Tibial nerve (tissue), 4 donors: ENCODE results near the gene GOLT1A. TPM values are rescaled to one million over a fixed set of nuclear protein-coding genes. Genes with fewer than 3 reads are reported as not detected.

Source experiments
- DNase-seq, 2 donors: peaks; one replicate each; pipeline ENCODE4 v3.0.0-alpha.2; 2019; ENCODE audit warnings: low spot score in 2 of 2
- H3K27ac ChIP-seq, 4 donors: fragments of 200-600 bp; sonication (generic) in 3 of 4; one replicate each; pipeline ENCODE4 v1.5.1; 2017 to 2019; ENCODE audit warnings: mild to moderate bottlenecking in 1 of 4
- H3K27me3 ChIP-seq, 2 donors: fragments of 200-600 bp; sonication (generic) in 1 of 2; one replicate each; pipeline versions ENCODE4 v1.5.1 to v1.6.0; 2017 to 2019
- H3K36me3 ChIP-seq, 3 donors: fragments of 200-600 bp; sonication (generic); one replicate each; pipeline ENCODE4 v1.5.1; 2018 to 2019
- H3K4me1 ChIP-seq, 4 donors: fragments of 200-600 bp; sonication (generic) in 3 of 4; one replicate each; pipeline ENCODE4 v1.5.1; 2017 to 2019
- H3K4me3 ChIP-seq, 4 donors: fragments of 200-600 bp; sonication (generic) in 3 of 4; one replicate each; pipeline ENCODE4 v1.5.1; 2017 to 2019; ENCODE audit warnings: mild to moderate bottlenecking in 1 of 4, moderate library complexity in 1 of 4
- H3K9me3 ChIP-seq, 4 donors: fragments of 200-600 bp; sonication (generic) in 3 of 4; one replicate each; pipeline ENCODE4 v1.5.1; 2017 to 2019
- CTCF ChIP-seq, 5 experiments: fragments of 200-600 bp in 3 of 5; fragments of 450-650 bp in 2 of 5; sonication (generic) in 3 of 5; IDR thresholded peaks; one replicate each; pipeline ENCODE4 v1.5.1; 2016 to 2019; ENCODE audit warnings: antibody characterized with exemption in 5 of 5, mild to moderate bottlenecking in 3 of 5, moderate library complexity in 2 of 5
- EP300 ChIP-seq, 2 donors: sonication (generic); formaldehyde crosslinking; IDR thresholded peaks; one replicate each; pipeline ENCODE4 v1.6.1; 2017; ENCODE audit warnings: antibody characterized with exemption in 2 of 2, mild to moderate bottlenecking in 1 of 2
- POLR2A ChIP-seq, 2 donors: fragments of 450-650 bp; IDR thresholded peaks; one replicate each; pipeline ENCODE4 v1.6.1; 2017; ENCODE audit warnings: antibody characterized with exemption in 2 of 2, mild to moderate bottlenecking in 2 of 2, moderate library complexity in 2 of 2
- WGBS, 2 donors: methylation state at CpG; one replicate each; pipeline ENCODE4 v1.1.5; 2018; 5-methylcytosine and 5-hydroxymethylcytosine counted together
- total RNA-seq, 4 donors: library from RNA; depleted of rRNA; stranded (reverse); fragments of >200 nt; gene quantifications; one replicate each; pipeline ENCODE4 v1.1.0, GENCODE V29; 2016

The GOLT1A gene
- total RNA-seq, 4 donors from 2014 or later: not detected

DNA sequence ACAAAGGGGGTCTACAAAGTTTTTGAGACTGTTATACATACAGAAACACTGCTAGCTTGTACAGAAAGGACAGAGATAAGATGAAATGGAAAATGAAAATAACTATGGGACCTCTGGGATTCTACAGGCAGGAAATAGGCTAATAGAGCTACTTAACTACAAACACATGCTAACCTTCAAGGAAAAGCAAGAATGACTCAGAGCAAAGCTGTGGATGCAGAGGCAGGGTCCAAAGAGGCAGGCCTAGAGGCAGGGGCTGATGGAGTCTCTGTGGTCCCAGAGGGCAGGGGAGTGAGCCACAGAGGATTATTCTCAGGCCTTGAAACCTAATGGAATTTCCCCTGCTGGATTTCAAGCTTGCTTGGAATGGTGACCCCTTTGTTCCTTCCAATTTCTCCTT, 18.7 kb upstream of the GOLT1A start:
- no peaks in the 10 kb centered on the region for H3K4me1 ChIP-seq

GRCh38 chr1:204230211-204230610, 16.4 kb upstream of the GOLT1A start:
- 94 to 95% methylated on average over 14 of the region's 14 CpGs for WGBS, 2 donors
- H3K36me3 ChIP-seq: peaks cover 0 to 8% (median 0%) of the 10 kb centered on the region in 3 donors
- H3K4me3 ChIP-seq: no peak overlapping the region

More for the DNA sequence above, 18.7 kb upstream of the GOLT1A start:
- Histone ChIP-seq H3K4me3 (no peak overlapping the region), H3K27me3 (no peaks in the 10 kb centered on the region), H3K9me3 (no peaks in the 10 kb centered on the region), H3K27ac (no peak overlapping the region), H3K36me3 (peaks cover 0 to 8% (median 0%) of the 10 kb centered on the region in 3 donors)
- DNase-seq: no peak
- TF ChIP-seq POLR2A (IDR thresholded peaks at IDR 0.05) (no peak), CTCF (IDR thresholded peaks at IDR 0.05) (no peak), EP300 (IDR thresholded peaks at IDR 0.05) (no peak)

DNA sequence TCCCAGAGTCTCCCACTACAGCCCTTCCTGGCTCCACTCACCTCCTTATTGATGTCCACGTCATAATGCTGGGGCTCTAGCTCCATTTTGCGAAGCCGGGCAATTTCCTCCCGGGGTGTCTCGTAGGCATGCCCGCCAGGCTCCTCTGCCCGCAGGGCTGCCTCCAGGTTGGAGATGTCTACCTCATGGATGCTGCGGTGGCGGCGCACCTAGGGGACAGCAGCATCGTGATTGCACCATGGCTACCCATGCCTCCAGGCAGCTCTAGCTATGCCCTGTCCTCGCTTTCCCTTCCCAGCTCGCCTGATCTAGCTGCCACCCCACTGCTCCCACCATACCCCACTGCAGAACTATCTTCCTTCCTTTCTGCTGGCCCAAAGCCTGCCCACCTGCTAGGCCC, 15.1 kb upstream of the GOLT1A start:
- Histone ChIP-seq H3K27ac (no peak overlapping the region), H3K9me3 (no peaks in the 10 kb centered on the region), H3K27me3 (no peaks in the 10 kb centered on the region), H3K4me3 (no peak overlapping the region), H3K4me1 (no peaks in the 10 kb centered on the region), H3K36me3 (peaks cover 0 to 8% (median 0%) of the 10 kb centered on the region in 3 donors)
- TF ChIP-seq EP300 (IDR thresholded peaks at IDR 0.05) (no peak), CTCF (IDR thresholded peaks at IDR 0.05) (no peak), POLR2A (IDR thresholded peaks at IDR 0.05) (no peak)
- no peak for DNase-seq
- WGBS, 2 donors: 94 to 96% methylated on average over 13 of the region's 13 CpGs

More at GRCh38 chr1:204230211-204230610, 16.4 kb upstream of the GOLT1A start:
- H3K9me3 ChIP-seq: no peaks in the 10 kb centered on the region
- DNase-seq: no peak
- H3K4me1 ChIP-seq: no peaks in the 10 kb centered on the region
- no peak for TF ChIP-seq EP300 (IDR thresholded peaks at IDR 0.05)
- no peak for TF ChIP-seq CTCF (IDR thresholded peaks at IDR 0.05)
- TF ChIP-seq POLR2A (IDR thresholded peaks at IDR 0.05): no peak
- no peak overlapping the region for H3K27ac ChIP-seq
- no peaks in the 10 kb centered on the region for H3K27me3 ChIP-seq

GRCh38 chr1:204227996-204228785, 14.4 kb upstream of the GOLT1A start:
- whole genome bisulfite sequencing, 2 donors: 88% methylated on average over 20 of the region's 20 CpGs
- no peaks in the 10 kb centered on the region for H3K27me3 ChIP-seq
- TF ChIP-seq POLR2A (IDR thresholded peaks at IDR 0.05) (no peak), CTCF (IDR thresholded peaks at IDR 0.05) (no peak), EP300 (IDR thresholded peaks at IDR 0.05) (no peak)
- no peak overlapping the region for H3K4me3 ChIP-seq
- peaks cover 0 to 8% (median 0%) of the 10 kb centered on the region in 3 donors for H3K36me3 ChIP-seq
- no peak overlapping the region for H3K27ac ChIP-seq
- DNase-seq: no peak
- no peaks in the 10 kb centered on the region for H3K4me1 ChIP-seq
- no peaks in the 10 kb centered on the region for H3K9me3 ChIP-seq

DNA sequence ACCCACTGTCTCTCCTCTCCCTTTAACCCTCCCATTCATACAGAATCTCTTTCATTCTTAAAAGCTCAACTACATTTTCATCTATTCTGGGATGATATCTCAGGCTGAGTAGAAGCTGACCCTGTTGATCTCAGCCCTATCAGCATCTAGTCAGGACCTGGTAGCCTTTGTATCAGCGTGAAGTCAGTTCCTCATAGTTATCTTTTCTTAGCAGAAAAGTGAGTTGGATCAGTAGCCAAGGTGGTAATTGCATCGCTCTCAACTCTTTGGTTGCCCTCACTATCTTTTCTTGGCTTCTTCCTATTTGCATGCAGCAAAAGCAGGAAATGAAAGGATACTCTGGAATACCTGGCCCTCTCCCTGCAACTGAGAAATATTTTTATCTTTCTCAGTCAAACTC, 13.6 kb upstream of the GOLT1A start:
- no peaks in the 10 kb centered on the region for H3K4me1 ChIP-seq
- TF ChIP-seq EP300 (IDR thresholded peaks at IDR 0.05) (no peak), POLR2A (IDR thresholded peaks at IDR 0.05) (no peak), CTCF (IDR thresholded peaks at IDR 0.05) (no peak)
- H3K4me3 ChIP-seq: no peak overlapping the region
- peaks cover 0 to 8% (median 0%) of the 10 kb centered on the region in 3 donors for H3K36me3 ChIP-seq
- no peaks in the 10 kb centered on the region for H3K9me3 ChIP-seq
- H3K27me3 ChIP-seq: no peaks in the 10 kb centered on the region
- no peak for DNase-seq
- WGBS, 2 donors: 91 to 95% methylated on average over 2 of the region's 2 CpGs
- H3K27ac ChIP-seq: no peak overlapping the region
